Calu3 (cell line): Measurements from ENCODE around the gene SURF4. TPM values are rescaled to one million over a fixed set of nuclear protein-coding genes. Genes with fewer than 3 reads are reported as not detected.

Experiments used
- Bru-seq: library from RNA; stranded (reverse); fragments of 400-500 nt; gene quantifications from one replicate; lab custom pipeline; 2021; lab: Mats Ljungman, UMichigan
- BruChase-seq, 2 experiments: library from RNA; stranded (reverse); fragments of 400-500 nt; gene quantifications; one replicate each; lab custom pipeline; 2021; lab: Mats Ljungman, UMichigan
- BruUV-seq: library from RNA; stranded (reverse); fragments of 400-500 nt; replicated peaks from 2 replicates; lab custom pipeline; 2021; lab: Mats Ljungman, UMichigan
- CTCF ChIA-PET: fragments of 300-600 bp; sonication (Branson Sonifier 250); formaldehyde crosslinking; loops from one replicate; lab custom pipeline; 2022; ENCODE audit warnings: antibody characterized with exemption; lab: Charles Lee
- DNase-seq: peaks from one replicate; pipeline ENCODE4 v3.0.0; 2022
- H3K27ac Mint-ChIP-seq: one replicate; pipeline ENCODE4 v1.8.0; 2022; ENCODE audit warnings: mixed read lengths; ENCODE audit not compliant: unreplicated experiment
- H3K27me3 Mint-ChIP-seq: one replicate; pipeline ENCODE4 v1.8.0; 2022; ENCODE audit warnings: mixed read lengths; ENCODE audit not compliant: unreplicated experiment
- H3K36me3 Mint-ChIP-seq: one replicate; pipeline ENCODE4 v1.8.0; 2022; ENCODE audit warnings: mild to moderate bottlenecking, moderate library complexity, mixed read lengths; ENCODE audit not compliant: insufficient read depth, unreplicated experiment
- H3K4me1 Mint-ChIP-seq: one replicate; pipeline ENCODE4 v1.8.0; 2022; ENCODE audit warnings: mild to moderate bottlenecking, low read depth, mixed read lengths; ENCODE audit not compliant: unreplicated experiment
- H3K4me3 Mint-ChIP-seq: one replicate; pipeline ENCODE4 v1.8.0; 2022; ENCODE audit warnings: mild to moderate bottlenecking, low read depth, moderate library complexity, mixed read lengths; ENCODE audit not compliant: unreplicated experiment
- H3K9me3 Mint-ChIP-seq: one replicate; pipeline ENCODE4 v1.8.0; 2022; ENCODE audit warnings: low read depth, mixed read lengths; ENCODE audit not compliant: unreplicated experiment
- CTCF ChIP-seq: fragments of 200-600 bp; IDR thresholded peaks from one replicate; pipeline ENCODE4 v1.8.0; 2022; ENCODE audit warnings: antibody characterized with exemption; ENCODE audit not compliant: unreplicated experiment
- intact Hi-C: fragments of 100-400 bp; cut with micrococcal nuclease; formaldehyde crosslinking; loops from one replicate; pipeline ENCODE4 v1.10.0; 2022; ENCODE audit not compliant: unreplicated experiment
- long read RNA-seq: library from polyadenylated mRNA; stranded (forward); transcript quantifications from one replicate; pipeline ENCODE4 v2.0.0, GENCODE V29; 2022
- total RNA-seq: library from RNA; stranded (reverse); gene quantifications from 2 replicates; pipeline ENCODE4 v1.2.3, GENCODE V29; 2022

Gene SURF4
- total RNA-seq (128 and 129 TPM in 2 replicates), Bru-seq, nascent RNA (percentile 81 among the genes with signal in this experiment), BruChase-seq, experiment 1, labeled RNA remaining after a 6-hour chase (percentile 96 among the genes with signal in this experiment), BruChase-seq, experiment 2, labeled RNA remaining after a 2-hour chase (percentile 92 among the genes with signal in this experiment)
- long read RNA-seq, transcript SURF4-202 (6 exons, 2,984 nt): major isoform, 116 of 180 reads
- long read RNA-seq, partial matches to known transcripts: 3 of 180 reads
- long read RNA-seq, other reads (novel, unspliced or antisense): 59 of 180 reads

GRCh38 chr9:133375724-133376654, at the start of gene SURF4, which contains the start of gene STKLD1:
TSS of gene SURF4 (minus strand) at chr9:133376060. CDS start at chr9:133375969, 91 bp downstream.
TSS of gene STKLD1 (plus strand) at chr9:133376366. CDS start at chr9:133376474, 108 bp downstream.
- Mint-ChIP-seq H3K9me3 (no peaks in the 10 kb centered on the region), H3K27ac (peak within 1 kb of the TSS; percentile 88), H3K36me3 (peaks cover 32% of the 10 kb centered on the region), H3K27me3 (no peaks in the 10 kb centered on the region), H3K4me1 (peaks cover 9% of the 10 kb centered on the region), H3K4me3 (peak within 1 kb of the TSS; percentile 89)
- no peak for TF ChIP-seq CTCF
- DNase-seq: peak; percentile 93
- intact Hi-C loops: loop anchor here (2.0 kb wide), 1 partner anchor 19 kb away; the partner anchor contains the start of genes SURF1 and SURF2
- BruUV-seq: no TSS peak
- CTCF ChIA-PET: no interaction called here

- TF ChIP-seq CTCF: no peak
- BruUV-seq: no TSS peak
- CTCF ChIA-PET: interaction anchor here (0.6 kb wide), 1 partner anchor 35 kb away, joined by 5 read pairs; the partner anchor contains the start of gene CACFD1
- DNase-seq: no peak
- H3K4me3 Mint-ChIP-seq: no peak overlapping the region
- peaks cover 8% of the 10 kb centered on the region for H3K4me1 Mint-ChIP-seq
- H3K27ac Mint-ChIP-seq: no peak overlapping the region
- intact Hi-C loops: no loop called here
- peaks cover 11% of the 10 kb centered on the region for H3K27me3 Mint-ChIP-seq
- H3K36me3 Mint-ChIP-seq: peaks cover 12% of the 10 kb centered on the region
- no peaks in the 10 kb centered on the region for H3K9me3 Mint-ChIP-seq
These were observed 49.3 kb upstream of the SURF4 start for GRCh38 chr9:133425049-133425632.

- no peak for DNase-seq
- intact Hi-C loops: no loop called here
- peaks cover 11% of the 10 kb centered on the region for H3K27me3 Mint-ChIP-seq
- no peak for TF ChIP-seq CTCF
- H3K9me3 Mint-ChIP-seq: no peaks in the 10 kb centered on the region
- H3K4me3 Mint-ChIP-seq: no peak overlapping the region
- H3K4me1 Mint-ChIP-seq: peaks cover 13% of the 10 kb centered on the region
- peaks cover 11% of the 10 kb centered on the region for H3K36me3 Mint-ChIP-seq
- H3K27ac Mint-ChIP-seq: no peak overlapping the region
- CTCF ChIA-PET: no interaction called here
- BruUV-seq: no TSS peak
These were observed 48.3 kb upstream of the SURF4 start for GRCh38 chr9:133424187-133424586.

GRCh38 chr9:133423216-133423615, 47.4 kb upstream of the SURF4 start:
- H3K36me3 Mint-ChIP-seq: peaks cover 20% of the 10 kb centered on the region
- DNase-seq: no peak
- CTCF ChIA-PET: no interaction called here
- no peak overlapping the region for H3K27ac Mint-ChIP-seq
- no TSS peak for BruUV-seq
- no peaks in the 10 kb centered on the region for H3K9me3 Mint-ChIP-seq
- intact Hi-C loops: no loop called here
- peaks cover 20% of the 10 kb centered on the region for H3K4me1 Mint-ChIP-seq
- H3K4me3 Mint-ChIP-seq: no peak overlapping the region
- TF ChIP-seq CTCF: no peak
- peaks cover 11% of the 10 kb centered on the region for H3K27me3 Mint-ChIP-seq
